Hepatocyte (in vitro differentiated cells): ENCODE measurements around the gene NHSL2.

Source experiments
- CTCF ChIP-seq: fragments of 200-600 bp; sonication (generic); IDR thresholded peaks from 2 replicates; pipeline ENCODE4 v1.5.1; 2016; ENCODE audit warnings: antibody characterized with exemption, mild to moderate bottlenecking; ENCODE audit not compliant: poor library complexity
- EZH2 ChIP-seq: fragments of 200-600 bp; sonication (generic); IDR thresholded peaks from 2 replicates; pipeline ENCODE4 v1.6.1; 2016; ENCODE audit warnings: antibody characterized with exemption, mild to moderate bottlenecking, borderline replicate concordance
- EZH2phosphoT487 ChIP-seq: fragments of 200-600 bp; sonication (generic); IDR thresholded peaks from one replicate; pipeline ENCODE4 v1.6.1; 2018; ENCODE audit warnings: antibody characterized with exemption, mild to moderate bottlenecking, low read depth, moderate library complexity; ENCODE audit not compliant: unreplicated experiment, severe bottlenecking

- TF ChIP-seq CTCF, result no peak
- no peak for TF ChIP-seq EZH2
- no peak for TF ChIP-seq EZH2phosphoT487
Observed at GRCh38 chrX:72120837-72121236, 210.2 kb downstream of the NHSL2 start.
